H1 (cell line): Measurements from ENCODE around the gene REXO5. TPM values are rescaled to one million over a fixed set of nuclear protein-coding genes. Genes with fewer than 3 reads are reported as not detected.

Experiments used
- CTCF ChIA-PET: fragments of 300-600 bp; sonication (Branson Sonifier 250); formaldehyde crosslinking; loops from one replicate; lab custom pipeline; 2021; ENCODE audit not compliant: partially characterized antibody; lab: Charles Lee
- POLR2A ChIA-PET: fragments of 300-600 bp; sonication (Branson Sonifier 250); formaldehyde crosslinking; loops from one replicate; lab custom pipeline; 2021; ENCODE audit warnings: inconsistent platforms; ENCODE audit not compliant: partially characterized antibody; lab: Charles Lee
- DNase-seq, 2 experiments: peaks; one replicate each; pipeline versions ENCODE4 v3.0.0 to v3.0.0-alpha.2; 2010 to 2022; ENCODE audit warnings: low spot score in 2 of 2, low read depth in 1 of 2, mixed read lengths in 1 of 2
- FAIRE-seq: peaks from 2 replicates; lab custom pipeline; 2011; peaks lifted over from hg19 to GRCh38; lab: Jason Lieb, UNC
- H2AFZ ChIP-seq: 2 replicates; pipeline ENCODE4 v1.8.1; 2012; ENCODE audit warnings: low read length, inconsistent platforms
- H2AK5ac ChIP-seq: 2 replicates; pipeline ENCODE4 v1.6.1; 2013; ENCODE audit warnings: low read depth, low read length
- H2BK120ac ChIP-seq: replicated peaks from 2 replicates; pipeline ENCODE3; 2013; ENCODE audit warnings: low read depth, low read length, inconsistent platforms
- H2BK12ac ChIP-seq: 2 replicates; pipeline ENCODE4 v1.6.1; 2013; ENCODE audit warnings: low read depth, low read length
- H2BK15ac ChIP-seq: 2 replicates; pipeline ENCODE4 v1.6.1; 2013; ENCODE audit warnings: low read length
- H2BK20ac ChIP-seq: 2 replicates; pipeline ENCODE4 v1.6.1; 2013; ENCODE audit warnings: low read length
- H2BK5ac ChIP-seq: 2 replicates; pipeline ENCODE4 v1.6.1; 2013; ENCODE audit warnings: low read depth, low read length
- H3K14ac ChIP-seq: 2 replicates; pipeline ENCODE4 v1.6.1; 2013; ENCODE audit warnings: inconsistent platforms; ENCODE audit not compliant: insufficient read length
- H3K18ac ChIP-seq: 2 replicates; pipeline ENCODE4 v1.6.1; 2013; ENCODE audit warnings: low read length; ENCODE audit errors: extremely low read depth
- H3K23ac ChIP-seq: 2 replicates; pipeline ENCODE4 v1.6.1; 2013; ENCODE audit warnings: inconsistent platforms; ENCODE audit not compliant: insufficient read length
- H3K23me2 ChIP-seq: 2 replicates; pipeline ENCODE4 v1.6.1; 2013; ENCODE audit warnings: low read depth, low read length
- H3K27ac ChIP-seq: 2 replicates; pipeline ENCODE4 v1.6.1; 2011; ENCODE audit warnings: low read depth, low read length, inconsistent platforms
- H3K27me3 ChIP-seq, 4 experiments: replicated peaks in 1 of 4; 1 replicate in 1 of 4; 2 replicates in 3 of 4; pipeline versions ENCODE4 v1.6.1 to v1.8.1; 2011 to 2013; ENCODE audit warnings: low read length in 3 of 4, mild to moderate bottlenecking in 3 of 4, inconsistent platforms in 2 of 4, mixed read lengths in 2 of 4, moderate library complexity in 1 of 4; ENCODE audit not compliant: control insufficient read depth in 3 of 4, insufficient read depth in 3 of 4; ENCODE audit errors: extremely low read depth in 1 of 4
- H3K36me3 ChIP-seq, 4 experiments: 2 replicates each; pipeline versions ENCODE4 v1.6.1 to v1.8.1; 2011 to 2013; ENCODE audit warnings: mild to moderate bottlenecking in 4 of 4, low read length in 3 of 4, moderate library complexity in 2 of 4, control low read depth in 1 of 4, inconsistent platforms in 1 of 4; ENCODE audit not compliant: insufficient read depth in 4 of 4, control insufficient read depth in 2 of 4
- H3K4ac ChIP-seq: replicated peaks from 2 replicates; pipeline ENCODE3; 2013; ENCODE audit warnings: low read length, low read depth, mixed read lengths, inconsistent platforms; ENCODE audit not compliant: insufficient read length
- H3K4me1 ChIP-seq, 4 experiments: replicated peaks in 1 of 4; 1 replicate in 1 of 4; 2 replicates in 3 of 4; pipeline versions ENCODE4 v1.6.1 to v1.8.1; 2011 to 2013; ENCODE audit warnings: low read length in 3 of 4, inconsistent platforms in 2 of 4, mixed read lengths in 1 of 4; ENCODE audit not compliant: insufficient read depth in 4 of 4, control insufficient read depth in 3 of 4
- H3K4me2 ChIP-seq, 2 experiments: 2 replicates each; pipeline versions ENCODE4 v1.6.1 to v1.8.1; 2011 to 2013; ENCODE audit warnings: low read depth in 2 of 2, low read length in 2 of 2, control low read depth in 1 of 2, inconsistent platforms in 1 of 2, mild to moderate bottlenecking in 1 of 2; ENCODE audit not compliant: insufficient read depth in 1 of 2
- H3K4me3 ChIP-seq, 4 experiments: fragments of 200-600, 300-600 bp in 1 of 4; sonication (generic), shearing (Covaris generic), sonication (Bioruptor Twin) in 1 of 4; 2 replicates each; pipeline versions ENCODE4 v1.5.1 to v1.8.1; 2011 to 2016; ENCODE audit warnings: low read length in 4 of 4, low read depth in 3 of 4, control low read depth in 2 of 4, inconsistent platforms in 2 of 4, mild to moderate bottlenecking in 2 of 4, mixed read lengths in 1 of 4, moderate library complexity in 1 of 4; ENCODE audit not compliant: insufficient read depth in 2 of 4; ENCODE audit errors: extremely low read depth in 1 of 4
- H3K56ac ChIP-seq: replicated peaks from 2 replicates; pipeline ENCODE3; 2013; ENCODE audit warnings: low read depth, mild to moderate bottlenecking, mixed read lengths, low read length, inconsistent platforms; ENCODE audit not compliant: insufficient read length
- H3K79me1 ChIP-seq: 2 replicates; pipeline ENCODE4 v1.6.1; 2013; ENCODE audit warnings: low read depth, low read length, control low read depth
- H3K79me2 ChIP-seq, 2 experiments: 2 replicates each; pipeline versions ENCODE4 v1.6.1 to v1.8.1; 2012 to 2013; ENCODE audit warnings: low read length in 2 of 2, mild to moderate bottlenecking in 2 of 2, inconsistent platforms in 1 of 2; ENCODE audit not compliant: insufficient read depth in 2 of 2, control insufficient read depth in 1 of 2
- H3K9ac ChIP-seq, 4 experiments: replicated peaks in 1 of 4; 1 replicate in 1 of 4; 2 replicates in 3 of 4; pipeline versions ENCODE4 v1.6.1 to v1.8.1; 2011 to 2013; ENCODE audit warnings: low read depth in 3 of 4, low read length in 3 of 4, control low read depth in 2 of 4, mild to moderate bottlenecking in 2 of 4, moderate library complexity in 2 of 4, inconsistent platforms in 1 of 4; ENCODE audit errors: extremely low read depth in 1 of 4
- H3K9me3 ChIP-seq, 2 experiments: 2 replicates each; pipeline versions ENCODE4 v1.6.1 to v1.8.1; 2012 to 2013; ENCODE audit warnings: mild to moderate bottlenecking in 2 of 2, moderate library complexity in 2 of 2, control low read depth in 1 of 2, inconsistent platforms in 1 of 2, low read depth in 1 of 2, low read length in 1 of 2, mixed read lengths in 1 of 2; ENCODE audit not compliant: insufficient read depth in 2 of 2
- H4K20me1 ChIP-seq, 2 experiments: replicated peaks in 1 of 2; 2 replicates each; pipeline versions ENCODE3 to v1.8.1; 2011 to 2013; ENCODE audit warnings: inconsistent platforms in 2 of 2, low read length in 2 of 2, mild to moderate bottlenecking in 1 of 2; ENCODE audit not compliant: insufficient read depth in 2 of 2, control insufficient read depth in 1 of 2
- H4K5ac ChIP-seq: 2 replicates; pipeline ENCODE4 v1.6.1; 2013; ENCODE audit warnings: low read length, low read depth, mixed read lengths, inconsistent platforms; ENCODE audit not compliant: insufficient read length
- H4K8ac ChIP-seq: 2 replicates; pipeline ENCODE4 v1.8.0; 2013; ENCODE audit warnings: mild to moderate bottlenecking, moderate library complexity, low read length, inconsistent platforms; ENCODE audit not compliant: insufficient read depth; ENCODE audit errors: extremely low read depth
- H4K91ac ChIP-seq: replicated peaks from 2 replicates; pipeline ENCODE3; 2013; ENCODE audit warnings: low read length, mixed read lengths, inconsistent platforms; ENCODE audit not compliant: insufficient read length
- ATF3 ChIP-seq: IDR thresholded peaks from 2 replicates; pipeline ENCODE4 v1.6.1; 2011; ENCODE audit warnings: low read depth, mild to moderate bottlenecking, low read length; ENCODE audit not compliant: insufficient read depth
- BCL11A ChIP-seq, 2 experiments: IDR thresholded peaks; one replicate each; pipeline ENCODE4 v1.6.1; 2011; ENCODE audit warnings: low read depth in 2 of 2, low read length in 2 of 2, mild to moderate bottlenecking in 2 of 2
- CEBPB ChIP-seq: IDR thresholded peaks from 2 replicates; pipeline ENCODE4 v1.6.1; 2012; ENCODE audit warnings: low read depth, low read length
- CTBP2 ChIP-seq: IDR thresholded peaks from 2 replicates; pipeline ENCODE4 v1.7.0; 2011; ENCODE audit warnings: borderline replicate concordance, mild to moderate bottlenecking, moderate library complexity, mixed read lengths, low read length; ENCODE audit not compliant: insufficient read depth, insufficient read length
- E2F6 ChIP-seq: IDR thresholded peaks from 2 replicates; pipeline ENCODE4 v1.6.1; 2012; ENCODE audit warnings: inconsistent platforms
- EZH2 ChIP-seq: fragments of 200-600 bp; sonication (generic); IDR thresholded peaks from 2 replicates; pipeline ENCODE4 v1.7.1; 2012; ENCODE audit warnings: low read depth, mild to moderate bottlenecking, moderate library complexity, low read length, inconsistent platforms; ENCODE audit not compliant: severe bottlenecking
- RBBP5 ChIP-seq: IDR thresholded peaks from 2 replicates; pipeline ENCODE4 v1.7.1; 2012; ENCODE audit warnings: low read depth, mild to moderate bottlenecking, inconsistent platforms, low read length, moderate library complexity, borderline replicate concordance
- TEAD4 ChIP-seq: IDR thresholded peaks from 2 replicates; pipeline ENCODE4 v1.6.1; 2012; ENCODE audit warnings: low read depth, low read length, inconsistent platforms, mixed read lengths
- WGBS, 2 experiments: shearing (Covaris generic) in 1 of 2; methylation state at CpG; one replicate each; pipeline versions ENCODE4 v1.1.6 to v1.1.7; 2013 to 2015; ENCODE audit warnings: low lambda C conversion rate in 2 of 2, mixed read lengths in 2 of 2, inconsistent platforms in 1 of 2, low coverage in 1 of 2, missing lambda C conversion rate in 1 of 2; ENCODE audit not compliant: insufficient replicate concordance in 2 of 2, insufficient coverage in 1 of 2, insufficient read length in 1 of 2; ENCODE audit errors: extremely low coverage in 1 of 2, missing lambda C conversion rate in 1 of 2; 5-methylcytosine and 5-hydroxymethylcytosine counted together
- polyA plus RNA-seq, 7 experiments: library from polyadenylated mRNA; depleted of rRNA in 3 of 7; stranded (reverse) in 5 of 7; unstranded in 2 of 7; fragments of >200 nt in 5 of 7; fragments of 200-250 nt in 2 of 7; gene quantifications; 1 replicate in 5 of 7; 2 replicates in 1 of 7; 4 replicates in 1 of 7; pipeline versions ENCODE4 v1.2.1 to v1.2.3, GENCODE V29; 2011 to 2013; ENCODE audit warnings: missing spikeins in 2 of 7, mixed read lengths in 2 of 7
- total RNA-seq: library from RNA; stranded (reverse); fragmentation: NEBNext Ultra II Directional; extraction: Animal tissue kit (Norgen Biotek cat#: 25700); gene quantifications from 2 replicates; pipeline ENCODE4 v1.2.1, GENCODE V29; 2021

Gene REXO5
- total and polyA plus RNA-seq, 2 of the 8 experiments (the other 6 are each of a cell fraction or from before 2014, with no cell fraction given), result 2.4 to 8.9 TPM

GRCh38 chr16:20853981-20854620 is 47.8 kb downstream of the REXO5 start:
- Histone ChIP-seq H4K8ac (no peak overlapping the region), H3K56ac (no peak overlapping the region), H3K4me3 (no peak overlapping the region), H4K91ac (no peak overlapping the region), H2BK15ac (no peak overlapping the region), H2BK120ac (no peak overlapping the region), H3K27ac (no peak overlapping the region), H3K4me1 (peaks cover 0 to 2% (median 0%) of the 10 kb centered on the region in 4 experiments; a peak in 2 of 7 replicates), H3K79me1 (peaks cover 4% of the 10 kb centered on the region; the same call in 1 of the 2 replicates), H2AFZ (no peak overlapping the region), H3K9me3 (no peaks in the 10 kb centered on the region), H3K27me3 (no peaks in the 10 kb centered on the region), H3K23me2 (no peaks in the 10 kb centered on the region), H3K18ac (no peak overlapping the region), H2AK5ac (no peak overlapping the region), H2BK12ac (no peak overlapping the region), H3K4me2 (no peak overlapping the region), H3K4ac (no peak overlapping the region), H3K14ac (no peak overlapping the region), H3K23ac (no peak overlapping the region), H3K36me3 (peaks cover 0 to 3% (median 0%) of the 10 kb centered on the region in 4 experiments; a peak in 3 of 8 replicates), H2BK20ac (no peak overlapping the region), H4K20me1 (peaks cover 2 to 3% of the 10 kb centered on the region in 2 experiments), H3K79me2 (0 out of 4 replicates have a peak, but pooled peaks cover 0 to 6% of the 10 kb centered on the region in 2 experiments), H4K5ac (no peak overlapping the region), H3K9ac (no peak overlapping the region), H2BK5ac (no peak overlapping the region)
- POLR2A ChIA-PET, result interaction anchor here (0.8 to 0.9 kb wide), 4 partner anchors 11 to 147 kb away, joined by 3 read pairs; partner anchors contain the start of genes DCUN1D3, ERI2 and REXO5
- WGBS, 2 experiments, result 97% methylated on average over 3 of the region's 3 CpGs; no CpG with 5 or more reads in 1 of the 2 experiments
- FAIRE-seq (no peak), DNase-seq (no peak)
- CTCF ChIA-PET, result interaction anchor here (0.5 to 2.1 kb wide), 5 partner anchors 10 to 148 kb away, joined by 3 to 7 read pairs (median 3); no protein-coding TSS in a partner anchor
- TF ChIP-seq CTBP2, result no peak
- no peak for TF ChIP-seq CEBPB
- TF ChIP-seq EZH2, result no peak
- no peak for TF ChIP-seq ATF3
- no peak for TF ChIP-seq RBBP5
- TF ChIP-seq E2F6, result no peak
- TF ChIP-seq TEAD4, result no peak
- TF ChIP-seq BCL11A (IDR thresholded peaks at IDR 0.05; ENCODE audit: low read depth in 2 of 2, low read length in 2 of 2), result no peak
